Smooth muscle cell (in vitro differentiated cells): Measurements from ENCODE around the gene CACNG6. TPM values are rescaled to one million over a fixed set of nuclear protein-coding genes. Genes with fewer than 3 reads are reported as not detected.

Experiments
- DNase-seq: peaks from one replicate; lab custom pipeline; 2025; ENCODE audit not compliant: unreplicated experiment; lab: John Stamatoyannopoulos, UW
- H2AFZ ChIP-seq: fragments of 200-600 bp; sonication (generic); 2 replicates; pipeline ENCODE4 v1.6.0; 2016; ENCODE audit warnings: antibody characterized with exemption, low read depth, mild to moderate bottlenecking
- H3F3A ChIP-seq: fragments of 200-600 bp; sonication (generic); 2 replicates; pipeline ENCODE4 v1.6.0; 2017; ENCODE audit warnings: antibody characterized with exemption, low read depth
- H3K27ac ChIP-seq: fragments of 200-600 bp; sonication (generic); 2 replicates; pipeline ENCODE4 v1.5.1; 2016; ENCODE audit warnings: low read depth, mild to moderate bottlenecking
- H3K27me3 ChIP-seq: fragments of 200-600 bp; sonication (generic); 2 replicates; pipeline ENCODE4 v1.6.1; 2016; ENCODE audit warnings: low read depth, mild to moderate bottlenecking
- H3K36me3 ChIP-seq: fragments of 200-600 bp; sonication (generic); 2 replicates; pipeline ENCODE4 v1.5.1; 2016; ENCODE audit warnings: low read depth
- H3K4me1 ChIP-seq: fragments of 200-600 bp; sonication (generic); 2 replicates; pipeline ENCODE4 v1.5.1; 2016; ENCODE audit warnings: low read depth
- H3K4me2 ChIP-seq: fragments of 200-600 bp; sonication (generic); 2 replicates; pipeline ENCODE4 v1.6.0; 2016; ENCODE audit warnings: mild to moderate bottlenecking
- H3K4me3 ChIP-seq: fragments of 200-600 bp; sonication (generic); 2 replicates; pipeline ENCODE4 v1.5.1; 2016; ENCODE audit warnings: mild to moderate bottlenecking
- H3K79me2 ChIP-seq: fragments of 200-600 bp; sonication (generic); 2 replicates; pipeline ENCODE4 v1.6.0; 2016; ENCODE audit warnings: low read depth, mild to moderate bottlenecking
- H3K9ac ChIP-seq: fragments of 200-600 bp; sonication (generic); 2 replicates; pipeline ENCODE4 v1.6.0; 2016; ENCODE audit warnings: low read depth
- H3K9me3 ChIP-seq: fragments of 200-600 bp; sonication (generic); replicated peaks from 2 replicates; pipeline ENCODE4 v1.5.1; 2016; ENCODE audit warnings: low read depth
- H4K20me1 ChIP-seq: fragments of 200-600 bp; sonication (generic); 2 replicates; pipeline ENCODE4 v1.6.0; 2016; ENCODE audit warnings: low read depth
- WGBS: methylation state at CpG from one replicate; pipeline ENCODE4 v1.1.7; 2016; ENCODE audit warnings: low lambda C conversion rate; 5-methylcytosine and 5-hydroxymethylcytosine counted together
- polyA plus RNA-seq: library from polyadenylated mRNA; unstranded; fragments of >200 nt; fragmentation: Nextera tagmentation; extraction: Ambion mirVana; gene quantifications from 2 replicates; pipeline ENCODE4 v1.2.1, GENCODE V29; 2016
- total RNA-seq: library from RNA; depleted of rRNA; stranded (reverse); fragments of >200 nt; gene quantifications from 2 replicates; pipeline ENCODE4 v1.2.3, GENCODE V29; 2014
- TF ChIP-seq, protein P1 (sequence below): fragments of 200-600 bp; sonication (generic); IDR thresholded peaks from 2 replicates; pipeline ENCODE4 v1.5.1; 2017; ENCODE audit warnings: borderline replicate concordance, mild to moderate bottlenecking, antibody characterized with exemption; ENCODE audit not compliant: insufficient read depth, poor library complexity, severe bottlenecking

Gene CACNG6, protein sequence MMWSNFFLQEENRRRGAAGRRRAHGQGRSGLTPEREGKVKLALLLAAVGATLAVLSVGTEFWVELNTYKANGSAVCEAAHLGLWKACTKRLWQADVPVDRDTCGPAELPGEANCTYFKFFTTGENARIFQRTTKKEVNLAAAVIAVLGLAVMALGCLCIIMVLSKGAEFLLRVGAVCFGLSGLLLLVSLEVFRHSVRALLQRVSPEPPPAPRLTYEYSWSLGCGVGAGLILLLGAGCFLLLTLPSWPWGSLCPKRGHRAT
- total RNA-seq (0.13 TPM in 1 of 2 replicates, not detected in the other), polyA plus RNA-seq (not detected in 2 replicates)

DNA sequence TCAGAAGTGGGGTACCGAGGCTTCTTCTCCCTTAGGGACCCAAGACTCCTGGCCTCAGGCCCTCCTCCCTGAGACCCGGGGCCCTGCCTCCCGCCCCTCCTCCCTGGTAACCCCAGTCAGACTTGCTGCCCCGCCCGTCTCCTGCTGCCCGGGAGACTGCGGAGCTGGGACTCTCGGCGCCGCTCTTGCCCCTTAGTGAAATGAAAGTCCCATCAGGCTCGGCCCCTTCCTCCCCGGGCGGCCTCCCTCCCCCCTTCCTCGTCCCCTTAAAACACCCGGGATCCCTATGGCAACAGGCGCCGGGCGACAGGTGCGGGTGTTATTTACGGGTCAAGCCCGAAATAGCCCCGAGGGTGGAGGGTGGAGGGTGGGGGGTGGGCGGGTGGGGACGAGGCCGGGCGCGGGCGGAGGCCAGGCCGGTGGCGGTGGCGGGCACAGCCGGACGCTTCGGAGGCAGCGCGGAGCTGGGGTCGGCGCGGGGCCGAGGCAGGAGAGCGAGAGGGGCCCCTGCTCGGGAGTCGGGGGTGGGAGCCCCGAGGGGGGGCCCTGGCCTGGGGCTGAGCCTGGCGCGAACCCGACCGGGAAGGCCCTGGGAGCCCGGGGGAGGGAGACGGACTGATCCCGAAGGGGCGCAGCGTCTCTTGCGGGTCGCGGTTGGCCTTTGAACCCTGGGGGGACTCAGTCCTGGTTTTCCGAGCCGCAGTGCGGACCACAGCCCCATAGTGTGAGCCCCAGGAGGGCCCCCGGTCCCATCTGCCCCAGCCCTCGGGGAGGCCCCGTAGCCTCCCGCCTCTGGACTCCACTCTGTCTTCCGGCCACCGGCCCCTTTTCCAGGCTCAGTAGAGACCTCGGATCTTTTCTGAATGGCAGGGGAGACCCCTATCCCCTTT, at the start of gene CACNG6:
TSS of gene CACNG6 (plus strand) at position 414 of the 890 bp plus-strand sequence. CDS start 1,241 bp downstream, outside the sequence.
- Histone ChIP-seq H3K36me3 (no peaks in the 10 kb centered on the region), H3F3A (no peaks in the 10 kb centered on the region), H3K9ac (no peak within 1 kb of the TSS), H3K27ac (no peak within 1 kb of the TSS), H3K4me3 (peak within 1 kb of the TSS; percentile 50), H3K4me1 (peaks cover 3% of the 10 kb centered on the region), H3K9me3 (no peaks in the 10 kb centered on the region), H3K27me3 (peaks cover 10% of the 10 kb centered on the region), H3K4me2 (peak within 1 kb of the TSS; percentile 86), H3K79me2 (no peaks in the 10 kb centered on the region), H2AFZ (no peak within 1 kb of the TSS), H4K20me1 (no peaks in the 10 kb centered on the region)
- TF ChIP-seq, protein P1, sequence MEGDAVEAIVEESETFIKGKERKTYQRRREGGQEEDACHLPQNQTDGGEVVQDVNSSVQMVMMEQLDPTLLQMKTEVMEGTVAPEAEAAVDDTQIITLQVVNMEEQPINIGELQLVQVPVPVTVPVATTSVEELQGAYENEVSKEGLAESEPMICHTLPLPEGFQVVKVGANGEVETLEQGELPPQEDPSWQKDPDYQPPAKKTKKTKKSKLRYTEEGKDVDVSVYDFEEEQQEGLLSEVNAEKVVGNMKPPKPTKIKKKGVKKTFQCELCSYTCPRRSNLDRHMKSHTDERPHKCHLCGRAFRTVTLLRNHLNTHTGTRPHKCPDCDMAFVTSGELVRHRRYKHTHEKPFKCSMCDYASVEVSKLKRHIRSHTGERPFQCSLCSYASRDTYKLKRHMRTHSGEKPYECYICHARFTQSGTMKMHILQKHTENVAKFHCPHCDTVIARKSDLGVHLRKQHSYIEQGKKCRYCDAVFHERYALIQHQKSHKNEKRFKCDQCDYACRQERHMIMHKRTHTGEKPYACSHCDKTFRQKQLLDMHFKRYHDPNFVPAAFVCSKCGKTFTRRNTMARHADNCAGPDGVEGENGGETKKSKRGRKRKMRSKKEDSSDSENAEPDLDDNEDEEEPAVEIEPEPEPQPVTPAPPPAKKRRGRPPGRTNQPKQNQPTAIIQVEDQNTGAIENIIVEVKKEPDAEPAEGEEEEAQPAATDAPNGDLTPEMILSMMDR: no peak
- 22% methylated on average over 29 of the region's 66 CpGs for WGBS
- DNase-seq: no peak

DNA sequence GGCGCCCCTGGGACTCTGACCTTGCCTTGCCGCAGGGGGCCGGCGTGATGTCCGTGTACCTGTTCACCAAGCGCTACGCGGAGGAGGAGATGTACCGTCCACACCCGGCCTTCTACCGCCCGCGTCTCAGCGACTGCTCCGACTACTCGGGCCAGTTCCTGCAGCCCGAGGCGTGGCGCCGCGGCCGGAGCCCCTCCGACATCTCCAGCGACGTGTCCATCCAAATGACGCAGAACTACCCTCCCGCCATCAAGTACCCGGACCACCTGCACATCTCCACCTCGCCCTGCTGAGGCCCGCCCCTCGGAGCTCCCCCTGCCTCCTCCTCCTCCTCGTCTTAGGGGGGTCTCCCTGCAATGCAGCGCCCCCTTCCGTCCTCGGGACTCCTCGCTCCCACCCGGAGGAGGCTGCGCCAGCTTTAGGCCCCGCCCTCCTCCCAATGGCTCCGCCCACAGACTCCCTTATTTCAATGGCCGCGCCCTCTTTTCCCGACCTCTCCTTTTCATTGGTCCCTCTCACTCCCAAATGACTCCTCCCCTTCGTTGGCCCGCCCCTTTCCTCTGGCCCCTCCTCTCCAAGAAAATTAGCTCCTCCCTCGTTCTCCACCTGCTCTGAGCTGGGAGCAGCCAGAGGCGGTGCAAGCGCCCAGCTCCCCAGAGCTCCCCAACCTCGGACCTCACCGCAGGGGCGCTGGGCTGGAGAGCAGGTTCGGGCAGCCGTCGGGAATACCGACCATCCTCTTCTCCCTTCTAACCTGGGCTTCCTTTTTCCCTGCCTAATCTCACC, 49.2 kb upstream of the CACNG6 start:
- Histone ChIP-seq H3F3A (no peaks in the 10 kb centered on the region), H3K79me2 (no peaks in the 10 kb centered on the region), H4K20me1 (no peaks in the 10 kb centered on the region), H2AFZ (no peak overlapping the region), H3K27ac (no peak overlapping the region), H3K27me3 (peaks cover 35% of the 10 kb centered on the region), H3K4me1 (no peaks in the 10 kb centered on the region), H3K9me3 (no peaks in the 10 kb centered on the region), H3K4me3 (no peak overlapping the region), H3K36me3 (no peaks in the 10 kb centered on the region), H3K4me2 (no peak overlapping the region), H3K9ac (no peak overlapping the region)
- DNase-seq: no peak
- TF ChIP-seq, protein P1: no peak
- 12% methylated on average over 32 of the region's 55 CpGs for WGBS

DNA sequence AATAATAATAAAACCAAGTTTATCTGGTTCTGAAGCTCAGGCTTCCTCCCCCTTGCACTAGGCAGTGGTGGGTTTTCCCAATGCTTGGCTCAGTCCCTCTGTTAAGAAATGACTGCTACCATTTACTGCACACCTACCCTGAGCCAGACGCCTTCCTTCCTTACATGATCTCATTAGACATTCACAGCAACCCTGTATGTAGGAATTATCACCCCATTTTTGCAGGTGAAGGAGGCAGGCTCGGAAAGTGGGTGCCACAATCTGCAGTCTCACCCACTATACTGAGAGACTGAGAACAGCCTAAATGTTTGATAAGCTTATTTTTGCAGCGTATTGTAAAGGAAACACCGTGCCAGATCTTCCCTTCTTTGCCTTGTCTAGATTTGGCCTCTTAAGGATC, 47.0 kb upstream of the CACNG6 start:
- H3K4me2 ChIP-seq: no peak overlapping the region
- H3K4me1 ChIP-seq: no peaks in the 10 kb centered on the region
- no peak overlapping the region for H3K27ac ChIP-seq
- no peak overlapping the region for H3K9ac ChIP-seq
- 90% methylated on average over 4 of the region's 4 CpGs for WGBS
- no peaks in the 10 kb centered on the region for H3K79me2 ChIP-seq
- H3F3A ChIP-seq: no peaks in the 10 kb centered on the region
- H2AFZ ChIP-seq: no peak overlapping the region
- H4K20me1 ChIP-seq: no peaks in the 10 kb centered on the region
- TF ChIP-seq, protein P1: no peak
- no peaks in the 10 kb centered on the region for H3K36me3 ChIP-seq
- H3K9me3 ChIP-seq: no peaks in the 10 kb centered on the region
- peaks cover 35% of the 10 kb centered on the region for H3K27me3 ChIP-seq
- no peak for DNase-seq
- H3K4me3 ChIP-seq: no peak overlapping the region
